GM18498 (cell line): ENCODE data around the gene DNAAF5.
"Not testable (repeated sequence)": the region's sequence is repeated elsewhere in the genome, so short reads cannot be mapped to it uniquely, and the experiment has no call there.

Experiments
- ATAC-seq: cut with Tn5 transposase; IDR thresholded peaks from one replicate; pipeline ENCODE4 v1.9.1; 2021; ENCODE audit warnings: mild to moderate bottlenecking, moderate library complexity; ENCODE audit not compliant: unreplicated experiment

The DNAAF5 gene

DNA sequence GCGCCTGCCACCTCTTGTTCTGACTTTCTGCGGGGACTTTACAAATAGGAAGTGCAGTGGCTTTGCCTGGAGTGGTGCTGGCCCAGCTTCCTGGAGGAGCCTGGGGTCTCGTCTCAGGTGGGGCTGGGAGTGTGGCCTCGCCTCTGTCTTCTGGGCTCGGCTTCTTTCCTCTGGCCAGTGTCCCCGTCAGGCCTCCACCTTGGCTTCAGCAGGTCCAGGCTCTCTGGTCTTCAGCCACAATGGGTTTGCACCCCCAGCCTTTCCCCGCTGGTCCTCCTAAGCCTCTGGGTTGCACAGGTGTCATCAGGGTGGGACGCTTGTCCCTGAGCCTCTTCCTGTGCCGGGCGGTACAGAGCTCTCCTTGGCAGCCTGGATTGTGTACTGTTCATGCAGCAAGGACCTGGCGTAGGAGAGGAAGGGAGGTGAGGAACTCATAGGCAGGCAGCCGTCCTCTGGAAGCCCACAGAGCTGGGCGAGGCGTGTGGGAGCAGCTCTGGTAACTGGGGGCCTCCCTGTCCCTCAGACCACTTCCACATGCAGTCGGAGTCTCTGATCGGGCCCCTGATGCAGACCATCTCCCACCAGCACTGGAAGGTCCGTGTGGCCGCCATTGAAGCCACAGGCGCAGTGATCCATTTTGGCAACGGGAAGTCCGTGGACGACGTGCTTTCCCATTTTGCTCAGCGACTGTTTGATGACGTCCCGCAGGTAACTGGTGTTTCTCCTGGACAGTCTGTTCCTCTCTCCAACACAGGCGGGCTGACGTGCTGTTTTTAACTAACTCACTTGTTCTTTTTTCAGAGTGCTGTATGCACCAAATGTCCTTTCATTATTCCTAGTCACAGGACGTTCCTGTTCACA, 2.9 kb downstream of the DNAAF5 start:
- no peak for ATAC-seq

DNA sequence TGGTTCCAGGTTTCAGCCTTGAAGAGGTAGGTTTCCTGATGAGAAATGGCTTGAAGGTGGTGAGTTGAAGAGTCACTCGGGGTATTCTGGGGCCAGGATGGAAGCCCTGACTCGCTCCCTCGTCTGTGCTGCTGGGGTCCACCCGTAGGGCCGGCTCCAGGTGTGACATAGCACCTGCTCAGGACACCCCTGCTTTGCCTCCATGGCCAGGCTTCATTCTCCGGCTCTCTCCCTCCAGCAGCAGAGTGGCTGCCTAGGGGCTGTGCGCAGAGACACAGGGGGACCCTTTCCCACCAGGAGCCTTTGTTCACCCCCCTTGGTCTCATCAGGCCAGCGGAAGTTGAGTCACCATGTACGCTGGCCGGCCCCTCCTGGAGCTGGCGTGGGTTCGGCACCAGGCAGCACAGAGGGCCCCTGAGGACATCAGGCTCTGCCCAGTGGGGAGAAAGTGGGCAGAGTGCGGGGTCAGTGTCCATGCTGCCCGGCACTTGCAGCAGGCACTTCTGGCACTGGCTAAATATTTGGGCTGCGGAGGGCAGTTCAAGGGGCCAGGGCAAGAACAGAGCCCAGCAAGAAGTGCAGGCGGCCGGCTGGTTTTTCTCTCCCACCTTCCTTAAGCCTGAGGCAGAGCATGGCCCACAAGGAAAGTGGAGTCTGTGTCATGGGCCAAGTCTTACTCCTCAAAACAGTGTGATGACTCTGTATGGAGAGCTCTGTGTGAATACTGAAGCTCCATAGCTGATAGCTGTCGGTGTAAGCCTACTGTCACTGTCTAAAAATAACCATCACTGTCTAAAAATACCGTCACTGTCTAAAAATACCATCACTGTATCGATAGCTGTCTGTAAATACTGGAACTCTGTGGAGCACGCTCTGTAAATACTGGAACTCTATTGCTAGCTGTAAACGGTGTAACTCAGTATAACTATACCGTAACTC, 4.3 kb downstream of the DNAAF5 start:
- no peak for ATAC-seq

DNA sequence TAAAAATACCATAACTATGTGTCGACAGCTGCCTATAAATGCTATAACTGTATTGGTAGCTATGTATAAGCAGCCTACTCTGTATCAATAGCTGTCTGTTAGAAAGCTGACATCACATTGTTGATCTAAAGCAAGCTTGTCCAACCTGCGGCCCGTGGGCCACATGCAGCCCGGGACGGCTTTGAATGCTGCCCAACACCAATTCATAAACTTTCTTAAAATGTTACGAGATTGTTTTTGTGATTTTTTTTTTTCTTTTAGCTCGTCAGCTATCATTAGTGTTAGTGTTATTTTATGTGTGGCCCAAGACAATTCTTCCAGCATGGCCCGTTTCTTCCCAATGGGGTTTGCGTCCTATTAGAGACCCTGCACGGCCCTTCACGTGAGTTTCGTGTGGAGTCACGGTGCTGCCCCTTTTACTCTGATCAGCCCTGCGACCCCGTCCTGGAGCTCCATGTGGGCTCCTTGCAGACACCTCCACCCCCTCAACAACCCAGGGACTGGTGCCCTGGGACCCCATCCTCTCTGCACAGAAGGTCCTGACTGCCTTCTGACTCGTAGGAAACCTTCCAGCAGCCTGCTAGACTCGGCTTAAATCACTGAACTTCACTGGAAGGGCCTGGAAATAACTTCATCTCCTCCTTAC, 5.1 kb downstream of the DNAAF5 start:
- no peak for ATAC-seq

DNA sequence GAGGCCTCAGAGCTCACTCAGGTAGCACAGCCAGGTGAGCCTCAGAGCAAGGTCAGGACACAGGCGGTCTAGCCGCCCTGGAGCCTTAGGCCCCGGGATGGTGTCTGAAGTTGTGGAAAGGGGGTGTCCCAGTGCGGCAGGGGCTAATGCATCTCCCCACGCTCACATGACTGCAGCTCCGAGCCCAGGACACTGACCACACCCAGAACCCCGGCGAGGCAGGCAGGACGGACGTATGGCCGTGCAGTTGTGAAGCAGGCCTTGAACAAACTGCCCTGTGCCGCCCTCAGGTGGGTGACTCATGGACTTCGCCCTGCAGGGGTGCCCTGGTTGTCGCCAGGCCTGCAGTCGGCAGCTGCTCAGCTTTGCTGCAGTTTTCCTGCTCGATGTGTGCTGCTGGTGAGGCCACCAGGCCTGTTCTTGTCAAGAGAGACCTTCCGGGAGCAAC, 5.6 kb downstream of the DNAAF5 start:
- ATAC-seq, result no peak

DNA sequence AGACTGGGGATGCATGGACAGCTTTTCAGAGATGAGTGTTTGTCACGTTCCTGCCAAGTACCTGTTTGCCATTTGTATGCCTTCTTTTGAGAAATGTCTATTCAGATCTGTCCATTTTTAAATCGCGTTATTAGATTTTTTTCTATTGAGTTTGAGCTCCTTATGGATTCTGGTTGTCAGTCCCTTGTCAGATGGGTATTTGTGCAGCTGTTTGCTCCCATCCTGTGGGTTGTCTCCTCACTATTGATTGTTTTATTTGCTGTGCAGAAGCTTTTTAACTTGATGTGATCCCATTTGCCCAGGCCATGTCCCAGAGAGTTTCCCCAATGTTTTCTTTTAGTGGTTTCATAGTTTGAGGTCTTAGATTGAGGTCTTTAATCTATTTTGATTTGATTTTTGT, 6.1 kb downstream of the DNAAF5 start:
- no peak for ATAC-seq

DNA sequence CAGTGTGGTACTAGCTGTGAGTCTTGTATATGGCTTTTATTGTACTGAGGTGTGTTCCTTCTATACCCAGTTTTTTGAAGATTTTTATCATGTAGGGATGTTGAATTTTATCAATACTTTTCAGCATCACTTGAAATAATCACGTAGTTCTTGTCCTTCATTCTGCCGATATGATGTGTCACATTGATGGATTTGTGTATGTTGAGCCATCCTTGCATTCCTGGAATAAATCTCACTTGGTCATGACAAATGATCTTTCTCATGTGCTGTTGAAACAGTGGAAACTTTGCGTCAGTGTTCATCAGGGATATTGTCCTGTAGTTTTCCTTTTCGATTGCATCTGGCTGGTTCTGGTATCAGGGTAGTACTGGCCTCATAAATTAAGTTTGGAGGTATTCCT, 7.7 kb downstream of the DNAAF5 start:
- no peak for ATAC-seq

DNA sequence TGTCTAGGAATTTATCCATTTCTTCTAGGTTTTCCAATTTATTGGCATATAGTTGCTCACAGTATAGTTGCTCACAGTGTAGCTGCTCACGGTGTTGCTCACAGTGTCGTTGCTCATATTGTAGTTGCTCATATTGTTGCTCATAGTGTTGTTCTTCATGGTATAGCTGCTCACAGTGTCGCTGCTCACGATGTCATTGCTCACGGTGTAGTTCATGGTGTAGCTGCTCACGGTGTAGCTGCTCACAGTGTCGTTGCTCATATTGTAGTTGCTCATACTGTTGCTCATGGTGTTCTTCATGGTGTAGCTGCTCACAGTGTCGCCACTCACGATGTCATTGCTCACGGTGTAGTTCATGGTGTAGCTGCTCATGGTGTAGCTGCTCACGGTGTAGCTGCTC, 8.3 kb downstream of the DNAAF5 start:
- no peak for ATAC-seq

DNA sequence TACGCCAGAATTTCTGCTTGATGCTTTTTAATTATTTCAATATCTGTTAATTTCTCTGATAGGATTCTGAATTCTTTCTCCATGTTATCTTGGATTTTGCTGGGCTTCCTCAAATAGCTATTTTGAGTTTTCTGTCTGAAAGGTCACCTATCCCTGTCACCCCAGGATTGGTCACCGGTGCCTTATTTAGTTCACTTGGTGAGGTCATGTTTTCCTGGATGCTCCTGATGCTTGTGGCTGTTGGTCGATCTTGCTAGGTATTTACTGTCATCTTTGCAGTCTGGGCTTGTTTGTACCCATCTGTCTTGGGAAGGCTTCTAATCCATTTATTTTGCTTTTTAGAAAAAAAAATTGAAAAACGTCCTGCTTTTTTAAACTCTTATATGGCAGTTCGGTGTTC, 11.7 kb downstream of the DNAAF5 start:
- ATAC-seq, result no peak

DNA sequence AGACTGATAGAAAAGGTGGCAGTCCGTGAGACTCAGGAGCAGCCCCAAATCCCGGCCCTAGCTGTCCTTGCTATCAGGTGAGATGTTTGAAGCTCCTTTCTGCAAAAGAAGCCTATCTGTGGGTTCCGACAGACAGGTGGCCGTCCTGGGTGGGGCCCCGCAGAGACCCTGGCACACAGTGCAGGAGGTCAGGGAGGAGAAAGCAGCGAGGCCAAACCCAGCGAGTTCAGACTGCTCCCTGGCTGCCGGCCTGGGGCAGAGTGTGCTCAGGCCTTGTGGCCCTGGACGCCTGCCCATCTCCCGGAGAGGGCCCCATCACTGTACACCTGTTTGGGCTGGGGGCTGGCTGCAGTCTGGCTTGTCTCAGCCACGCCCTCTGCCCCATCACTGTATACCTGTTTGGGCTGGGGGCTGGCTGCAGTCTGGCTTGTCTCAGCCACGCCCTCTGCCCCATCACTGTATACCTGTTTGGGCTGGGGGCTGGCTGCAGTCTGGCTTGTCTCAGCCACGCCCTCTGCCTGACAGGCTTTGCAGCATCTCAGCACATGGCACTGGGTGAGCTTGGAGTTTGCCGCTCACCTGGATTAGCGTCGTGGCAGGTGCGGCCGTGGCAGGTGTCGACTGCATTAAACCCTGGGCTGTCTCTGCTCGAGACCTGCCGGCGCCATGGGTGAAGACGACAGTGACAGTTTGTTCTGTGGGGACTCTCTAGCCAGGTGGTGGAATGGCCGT, 12.4 kb downstream of the DNAAF5 start:
- ATAC-seq, result no peak

DNA sequence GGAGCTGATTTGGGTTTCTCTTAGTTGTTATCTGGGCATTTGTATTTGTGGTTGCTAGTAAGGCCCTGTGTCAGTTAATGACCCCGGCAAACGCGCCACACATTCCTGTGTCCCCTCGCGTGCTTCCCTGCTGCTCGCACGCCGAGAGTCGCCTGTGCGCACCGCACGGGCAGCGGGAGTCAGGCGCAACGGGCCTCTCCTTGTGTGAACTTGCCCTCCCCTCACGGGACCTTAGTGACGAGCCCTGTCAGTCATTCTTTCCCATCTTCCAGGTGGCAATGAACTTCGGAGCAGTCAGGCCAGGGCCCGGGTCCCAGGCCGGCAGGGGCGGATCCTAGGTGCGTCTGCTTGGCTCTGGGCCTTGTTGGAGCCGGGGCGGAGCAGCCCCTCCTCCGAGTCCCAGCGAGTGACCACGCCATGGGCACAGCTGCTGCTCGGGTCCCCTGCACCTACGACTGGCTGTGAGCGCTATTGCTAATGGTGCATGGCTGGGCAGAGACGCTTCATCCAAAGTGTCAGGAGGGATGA, 13.0 kb downstream of the DNAAF5 start:
- no peak for ATAC-seq

DNA sequence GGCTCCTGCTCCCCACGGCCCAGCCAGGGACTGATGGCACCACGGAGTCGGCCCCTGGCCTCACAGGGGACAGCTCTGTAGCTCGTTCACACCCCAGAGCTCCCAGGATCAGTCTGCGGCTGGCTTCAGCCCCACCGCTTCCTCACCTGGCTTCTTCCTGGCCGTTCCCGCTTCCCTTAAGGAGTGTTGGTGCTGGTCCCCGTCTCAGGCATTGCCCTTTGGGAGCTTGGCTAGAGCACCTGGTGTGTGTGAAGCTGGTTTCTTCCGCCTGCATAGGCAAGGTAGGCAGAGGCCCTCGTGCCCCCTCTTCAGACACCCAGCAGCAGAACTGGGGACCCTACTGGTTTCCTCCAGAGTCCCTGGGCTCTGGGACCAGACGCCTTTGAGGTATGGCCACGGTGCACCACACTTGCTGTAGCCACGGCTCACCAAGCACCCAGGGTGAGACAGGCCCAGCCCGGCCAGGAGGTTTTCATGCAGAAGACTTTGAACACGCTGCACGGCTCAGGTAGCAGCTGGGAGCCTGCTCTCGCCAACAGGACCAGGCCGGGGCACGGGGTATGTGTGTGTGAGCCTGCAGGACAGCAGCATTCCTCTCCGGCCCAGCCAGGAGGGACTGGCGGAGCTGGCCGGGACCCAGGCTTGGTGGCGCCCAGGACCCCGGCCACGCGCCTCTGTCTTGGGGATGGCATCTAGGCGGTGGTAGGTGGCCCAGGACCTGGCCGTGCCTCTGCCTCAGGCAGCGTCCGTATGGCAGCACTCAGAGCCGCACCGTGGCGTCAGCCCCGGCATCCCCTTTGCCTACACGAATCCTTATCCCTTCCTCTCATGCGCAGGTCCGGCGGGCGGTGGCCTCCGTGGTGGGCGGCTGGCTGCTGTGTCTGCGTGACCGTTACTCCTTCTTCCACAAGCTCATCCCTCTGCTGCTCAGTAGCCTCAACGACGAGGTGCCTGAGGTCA, 13.8 kb downstream of the DNAAF5 start:
- ATAC-seq, result no peak

DNA sequence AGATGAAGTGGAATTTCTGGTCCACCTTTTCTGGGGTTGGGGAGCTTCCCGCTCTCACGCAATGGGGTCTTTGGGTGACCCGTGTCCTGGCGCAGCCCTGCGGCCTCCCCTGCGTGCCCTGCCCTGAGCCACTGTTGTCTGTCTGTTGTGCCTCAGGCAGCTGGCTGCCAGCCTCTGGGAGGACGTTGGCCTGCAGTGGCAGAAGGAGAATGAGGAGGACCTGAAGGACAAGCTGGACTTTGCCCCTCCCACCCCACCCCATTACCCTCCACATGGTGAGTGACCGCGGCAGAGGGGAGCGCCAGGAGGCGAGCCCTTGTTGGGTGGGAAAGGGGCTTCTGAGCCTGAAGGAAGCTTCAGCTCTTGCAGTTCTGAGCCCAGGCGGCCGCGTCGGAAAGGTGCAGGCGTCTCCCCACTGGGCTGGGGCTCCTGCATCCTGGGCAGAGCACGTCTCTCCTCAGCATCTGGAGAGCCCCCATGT, 14.7 kb downstream of the DNAAF5 start:
- no peak for ATAC-seq

DNA sequence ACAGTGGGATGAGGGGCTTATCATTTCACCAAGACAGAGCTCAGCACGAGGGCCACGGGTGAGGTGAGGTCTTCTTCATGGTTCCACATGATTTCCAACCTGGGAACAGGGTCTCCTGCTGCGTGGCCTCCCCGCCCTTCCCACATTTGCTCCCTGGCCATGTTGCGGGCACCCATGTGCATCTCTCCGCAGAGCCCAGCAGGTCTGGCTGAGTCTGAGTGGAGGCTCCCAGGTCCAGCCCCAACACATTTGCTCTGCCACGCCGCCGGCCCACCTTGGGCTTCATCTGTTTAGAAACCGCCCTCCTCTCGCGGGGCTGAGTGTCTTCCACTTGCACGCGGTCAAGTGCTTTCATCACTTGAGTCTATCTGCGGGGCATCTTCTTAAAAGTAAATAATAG, 15.4 kb downstream of the DNAAF5 start:
- ATAC-seq, result no peak

DNA sequence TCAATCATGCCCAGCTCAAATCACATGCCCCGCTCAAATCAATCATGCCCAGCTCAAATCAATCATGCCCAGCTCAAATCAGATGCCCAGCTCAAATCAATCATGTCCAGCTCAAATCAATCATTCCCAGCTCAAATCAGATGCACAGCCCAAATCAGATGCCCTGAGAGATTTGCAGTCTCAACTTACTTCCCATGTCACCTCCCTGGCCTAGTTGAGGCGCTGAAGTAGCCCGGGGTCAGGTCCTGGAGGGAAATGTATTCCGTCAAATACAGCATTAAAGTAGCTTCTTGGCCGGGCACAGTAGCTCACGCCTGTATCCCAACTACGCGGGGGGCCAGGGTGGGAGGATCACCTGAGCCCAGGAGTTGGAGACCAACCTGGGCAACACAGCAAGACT, 16.3 kb downstream of the DNAAF5 start:
- ATAC-seq, result no peak

DNA sequence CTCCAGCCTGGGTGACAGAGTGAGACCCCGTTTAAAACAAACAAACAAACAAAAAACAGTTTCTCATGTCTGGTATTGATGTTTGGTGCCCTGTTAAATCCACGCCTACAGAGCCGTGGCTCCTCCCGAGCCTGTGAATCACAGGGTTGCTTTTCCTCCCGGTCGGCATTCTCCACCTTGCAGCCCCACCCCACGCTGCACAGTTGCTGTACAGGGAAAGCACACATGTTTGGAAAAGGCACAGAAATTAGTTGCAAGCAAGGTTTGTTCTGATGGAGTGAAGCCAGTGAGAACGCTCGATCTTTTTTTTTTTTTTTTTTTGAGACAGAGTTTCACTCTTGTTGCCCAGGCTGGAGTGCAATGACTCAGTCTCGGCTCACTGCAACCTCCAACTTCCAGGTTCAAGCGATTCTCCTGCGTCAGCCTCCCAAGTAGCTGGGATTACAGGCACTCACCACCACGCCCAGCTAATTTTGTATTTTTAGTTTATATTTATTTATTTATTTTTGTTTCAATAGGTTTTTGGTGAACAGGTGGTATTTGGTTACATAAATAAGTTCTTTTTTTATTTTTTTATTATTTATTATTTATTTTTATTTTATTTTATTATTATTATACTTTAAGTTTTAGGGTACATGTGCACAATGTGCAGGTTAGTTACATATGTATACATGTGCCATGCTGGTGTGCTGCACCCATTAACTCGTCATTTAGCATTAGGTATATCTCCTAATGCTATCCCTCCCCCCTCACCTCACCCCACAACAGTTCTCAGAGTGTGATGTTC, 17.0 kb downstream of the DNAAF5 start:
- not testable (repeated sequence) for ATAC-seq

DNA sequence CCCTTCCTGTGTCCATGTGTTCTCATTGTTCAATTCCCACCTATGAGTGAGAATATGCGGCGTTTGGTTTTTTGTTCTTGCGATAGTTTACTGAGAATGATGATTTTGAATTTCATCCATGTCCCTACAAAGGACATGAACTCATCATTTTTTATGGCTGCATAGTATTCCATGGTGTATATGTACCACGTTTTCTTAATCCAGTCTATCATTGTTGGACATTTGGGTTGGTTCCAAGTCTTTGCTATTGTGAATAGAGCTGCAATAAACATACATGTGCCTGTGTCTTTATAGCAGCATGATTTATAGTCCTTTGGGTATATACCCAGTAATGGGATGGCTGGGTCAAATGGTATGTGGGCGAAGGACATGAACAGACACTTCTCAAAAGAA, 17.6 kb downstream of the DNAAF5 start:
- ATAC-seq, result not testable (repeated sequence)

DNA sequence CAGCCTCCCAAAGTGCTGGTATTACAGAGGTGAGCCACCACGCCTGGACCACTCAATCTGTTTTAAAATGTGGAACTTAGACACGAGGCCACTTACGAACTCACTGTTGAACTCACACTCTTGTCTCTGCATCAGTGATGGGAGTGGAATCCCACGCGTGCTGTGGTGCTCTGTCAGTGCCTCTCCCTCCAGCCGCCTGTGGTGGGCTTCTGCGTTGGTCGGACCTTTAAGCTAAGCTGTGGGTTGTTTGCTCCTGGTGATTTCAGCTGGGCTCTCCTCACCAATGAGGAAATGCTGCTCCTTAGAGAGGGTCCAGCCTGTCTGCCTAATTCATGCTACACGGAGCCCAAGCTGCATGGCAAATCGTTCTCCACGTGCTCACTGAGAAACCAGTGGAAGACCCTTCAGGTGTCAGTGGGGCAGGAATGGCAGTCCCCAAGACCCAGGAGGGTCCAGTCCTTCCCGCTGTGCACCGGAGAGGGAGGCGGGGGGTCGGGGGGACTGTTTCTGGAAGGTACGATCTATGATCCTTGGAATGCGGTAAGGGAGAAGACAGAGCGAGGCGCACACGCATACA, 18.4 kb downstream of the DNAAF5 start:
- no peak for ATAC-seq
